GM23248 (cell line): Measurements from ENCODE around the gene PHRF1. TPM values are rescaled to one million over a fixed set of nuclear protein-coding genes. Genes with fewer than 3 reads are reported as not detected.

Experiments
- DNase-seq: peaks from one replicate; pipeline ENCODE4 v3.0.0-alpha.2; 2015
- H2AFZ ChIP-seq: fragments of 200-600 bp; sonication (generic); 2 replicates; pipeline ENCODE4 v1.6.1; 2016; ENCODE audit warnings: antibody characterized with exemption
- H3F3A ChIP-seq: fragments of 200-600 bp; sonication (generic); 2 replicates; pipeline ENCODE4 v1.6.1; 2016; ENCODE audit warnings: mild to moderate bottlenecking, antibody characterized with exemption, mixed run types; ENCODE audit not compliant: insufficient read depth
- H3K27ac ChIP-seq: fragments of 200-600 bp; sonication (generic); 2 replicates; pipeline ENCODE4 v1.5.1; 2016; ENCODE audit warnings: mild to moderate bottlenecking
- H3K27me3 ChIP-seq: fragments of 200-600 bp; sonication (generic); replicated peaks from 2 replicates; pipeline ENCODE4 v1.6.1; 2016; ENCODE audit warnings: mild to moderate bottlenecking; ENCODE audit not compliant: insufficient read depth
- H3K36me3 ChIP-seq: fragments of 200-600 bp; sonication (generic); 2 replicates; pipeline ENCODE4 v1.6.1; 2016; ENCODE audit warnings: low read depth, mild to moderate bottlenecking
- H3K4me1 ChIP-seq: fragments of 200-600 bp; sonication (generic); 2 replicates; pipeline ENCODE4 v1.6.1; 2016; ENCODE audit warnings: mild to moderate bottlenecking; ENCODE audit not compliant: insufficient read depth
- H3K4me2 ChIP-seq: fragments of 200-600 bp; sonication (generic); one replicate; pipeline ENCODE4 v1.6.1; 2016; ENCODE audit warnings: mild to moderate bottlenecking; ENCODE audit not compliant: unreplicated experiment
- H3K4me3 ChIP-seq: fragments of 200-600 bp; sonication (generic); 2 replicates; pipeline ENCODE4 v1.5.1; 2016; ENCODE audit warnings: mild to moderate bottlenecking
- H3K79me2 ChIP-seq: fragments of 200-600 bp; sonication (generic); 2 replicates; pipeline ENCODE4 v1.6.1; 2016; ENCODE audit warnings: mild to moderate bottlenecking; ENCODE audit not compliant: insufficient read depth
- H3K9ac ChIP-seq: fragments of 200-600 bp; sonication (generic); 2 replicates; pipeline ENCODE4 v1.6.1; 2016; ENCODE audit warnings: mild to moderate bottlenecking
- H3K9me2 ChIP-seq: fragments of 200-600 bp; sonication (generic); 2 replicates; pipeline ENCODE4 v1.6.1; 2016; ENCODE audit warnings: mixed run types, mild to moderate bottlenecking, moderate library complexity; ENCODE audit not compliant: insufficient read depth
- H3K9me3 ChIP-seq: fragments of 200-600 bp; sonication (generic); one replicate; pipeline ENCODE4 v1.6.1; 2017; ENCODE audit warnings: low read depth
- H4K20me1 ChIP-seq: fragments of 200-600 bp; sonication (generic); 2 replicates; pipeline ENCODE4 v1.6.0; 2016; ENCODE audit not compliant: insufficient read depth
- EZH2 ChIP-seq: fragments of 200-600 bp; sonication (generic); IDR thresholded peaks from 2 replicates; pipeline ENCODE4 v1.6.1; 2018; ENCODE audit warnings: antibody characterized with exemption, mild to moderate bottlenecking; ENCODE audit not compliant: insufficient read depth, poor library complexity, severe bottlenecking
- EZH2phosphoT487 ChIP-seq: fragments of 200-600 bp; sonication (generic); IDR thresholded peaks from 2 replicates; pipeline ENCODE4 v1.6.1; 2018; ENCODE audit warnings: antibody characterized with exemption, moderate library complexity, mild to moderate bottlenecking, low read depth; ENCODE audit not compliant: insufficient read depth
- WGBS, 2 experiments: methylation state at CpG; one replicate each; pipeline ENCODE4 v1.1.6; 2015 to 2017; ENCODE audit warnings: low lambda C conversion rate in 2 of 2, low coverage in 1 of 2; ENCODE audit errors: missing lambda C conversion rate in 2 of 2; 5-methylcytosine and 5-hydroxymethylcytosine counted together
- in situ Hi-C: fragments of 300-500 bp; cut with MboI; formaldehyde crosslinking; loops from 2 replicates; pipeline ENCODE4 v1.15.0; 2020
- polyA plus RNA-seq: library from polyadenylated mRNA; unstranded; fragments of >200 nt; fragmentation: Nextera tagmentation; extraction: Ambion mirVana; gene quantifications from 2 replicates; pipeline ENCODE4 v1.2.1, GENCODE V29; 2016
- total RNA-seq: library from RNA; depleted of rRNA; stranded (reverse); fragments of >200 nt; shearing (Covaris generic); gene quantifications from 2 replicates; pipeline ENCODE4 v1.2.3, GENCODE V29; 2014

PHRF1 gene
- total and polyA plus RNA-seq, 2 experiments from 2014 or later: 10.9 to 27.7 TPM

- no peaks in the 10 kb centered on the region for H3K36me3 ChIP-seq
- H3K4me2 ChIP-seq: no peak overlapping the region
- no peaks in the 10 kb centered on the region for H3K79me2 ChIP-seq
- in situ Hi-C loops: no loop called here
- H3K9me2 ChIP-seq: no peaks in the 10 kb centered on the region
- H3K27me3 ChIP-seq: no peaks in the 10 kb centered on the region
- no peak overlapping the region for H2AFZ ChIP-seq
- H3K9ac ChIP-seq: no peak overlapping the region
- H4K20me1 ChIP-seq: no peaks in the 10 kb centered on the region
- no peak overlapping the region for H3K4me3 ChIP-seq
- H3K27ac ChIP-seq: no peak overlapping the region
- whole genome bisulfite sequencing, 2 experiments: 93 to 99% methylated on average over 7 of the region's 7 CpGs
- H3F3A ChIP-seq: no peaks in the 10 kb centered on the region; the same call in 1 of the 2 replicates
- H3K9me3 ChIP-seq: no peaks in the 10 kb centered on the region
- no peak for DNase-seq
- H3K4me1 ChIP-seq: no peaks in the 10 kb centered on the region
- TF ChIP-seq EZH2phosphoT487: no peak
- TF ChIP-seq EZH2: no peak
Measured at GRCh38 chr11:656866-657265, 80.6 kb downstream of the PHRF1 start.

- TF ChIP-seq EZH2phosphoT487 (no peak), EZH2 (no peak)
- H3K9me3 ChIP-seq: no peaks in the 10 kb centered on the region
- WGBS, 2 experiments: 92 to 96% methylated on average over 12 to 14 of the region's 14 CpGs
- H4K20me1 ChIP-seq: no peaks in the 10 kb centered on the region
- in situ Hi-C loops: no loop called here
- H3K27ac ChIP-seq: no peak overlapping the region
- H3K9ac ChIP-seq: no peak overlapping the region
- no peak overlapping the region for H3K4me2 ChIP-seq
- no peaks in the 10 kb centered on the region for H3K9me2 ChIP-seq
- H2AFZ ChIP-seq: no peak overlapping the region
- no peaks in the 10 kb centered on the region for H3K36me3 ChIP-seq
- no peak for DNase-seq
- 0 out of 2 replicates have a peak, but pooled peaks cover 5% of the 10 kb centered on the region for H3K79me2 ChIP-seq
- no peaks in the 10 kb centered on the region for H3K4me1 ChIP-seq
- no peak overlapping the region for H3K4me3 ChIP-seq
- H3K27me3 ChIP-seq: no peaks in the 10 kb centered on the region
- H3F3A ChIP-seq: no peaks in the 10 kb centered on the region
Measured at GRCh38 chr11:657691-658126, 81.4 kb downstream of the PHRF1 start.

GRCh38 chr11:659532-660085 lies 83.3 kb downstream of the PHRF1 start:
- Histone ChIP-seq H3K27ac (no peak overlapping the region), H4K20me1 (no peaks in the 10 kb centered on the region), H3K4me3 (no peak overlapping the region), H3K36me3 (no peaks in the 10 kb centered on the region), H3F3A (no peaks in the 10 kb centered on the region), H3K4me2 (no peak overlapping the region), H3K9me2 (no peaks in the 10 kb centered on the region), H3K9ac (no peak overlapping the region), H3K79me2 (peaks cover 17% of the 10 kb centered on the region), H3K9me3 (no peaks in the 10 kb centered on the region), H3K27me3 (no peaks in the 10 kb centered on the region), H2AFZ (no peak overlapping the region), H3K4me1 (no peaks in the 10 kb centered on the region)
- in situ Hi-C loops: no loop called here
- WGBS, 2 experiments: 91 to 94% methylated on average over 16 of the region's 16 CpGs
- DNase-seq: no peak
- TF ChIP-seq EZH2 (no peak), EZH2phosphoT487 (no peak)

GRCh38 chr11:660281-660680 lies 84.0 kb downstream of the PHRF1 start:
- no peak overlapping the region for H3K9ac ChIP-seq
- no peaks in the 10 kb centered on the region for H3K9me3 ChIP-seq
- in situ Hi-C loops: no loop called here
- H3K4me3 ChIP-seq: no peak overlapping the region
- no peaks in the 10 kb centered on the region for H3K27me3 ChIP-seq
- no peaks in the 10 kb centered on the region for H3K9me2 ChIP-seq
- no peaks in the 10 kb centered on the region for H4K20me1 ChIP-seq
- peaks cover 3% of the 10 kb centered on the region; the same call in 1 of the 2 replicates for H3F3A ChIP-seq
- peaks cover 17% of the 10 kb centered on the region for H3K79me2 ChIP-seq
- TF ChIP-seq EZH2phosphoT487 (no peak), EZH2 (no peak)
- no peak overlapping the region for H3K27ac ChIP-seq
- no peak for DNase-seq
- H3K4me2 ChIP-seq: no peak overlapping the region
- H3K36me3 ChIP-seq: no peaks in the 10 kb centered on the region
- peaks cover 4% of the 10 kb centered on the region for H3K4me1 ChIP-seq
- WGBS, 2 experiments: 86 to 89% methylated on average over 13 to 19 of the region's 19 CpGs
- no peak overlapping the region for H2AFZ ChIP-seq
